Measurements from ENCODE around the gene AJM1.

- TF ChIP-seq CTCF (IDR thresholded peaks at IDR 0.05) (no peak), POLR2A (IDR thresholded peaks at IDR 0.05) (no peak)
Observed at GRCh38 chr9:136829412-136829811, 12.9 kb upstream of the AJM1 start.

All from ovary (tissue), 3 donors.